NCI-H2196 (cell line): ENCODE results near the gene EXOSC6.
"Not testable (repeated sequence)": the region's sequence is repeated elsewhere in the genome, so short reads cannot be mapped to it uniquely, and the experiment has no call there.

ENCODE experiments used
- DNase-seq: peaks from one replicate; lab custom pipeline; 2025; ENCODE audit not compliant: unreplicated experiment; lab: John Stamatoyannopoulos, UW

EXOSC6 gene

DNA sequence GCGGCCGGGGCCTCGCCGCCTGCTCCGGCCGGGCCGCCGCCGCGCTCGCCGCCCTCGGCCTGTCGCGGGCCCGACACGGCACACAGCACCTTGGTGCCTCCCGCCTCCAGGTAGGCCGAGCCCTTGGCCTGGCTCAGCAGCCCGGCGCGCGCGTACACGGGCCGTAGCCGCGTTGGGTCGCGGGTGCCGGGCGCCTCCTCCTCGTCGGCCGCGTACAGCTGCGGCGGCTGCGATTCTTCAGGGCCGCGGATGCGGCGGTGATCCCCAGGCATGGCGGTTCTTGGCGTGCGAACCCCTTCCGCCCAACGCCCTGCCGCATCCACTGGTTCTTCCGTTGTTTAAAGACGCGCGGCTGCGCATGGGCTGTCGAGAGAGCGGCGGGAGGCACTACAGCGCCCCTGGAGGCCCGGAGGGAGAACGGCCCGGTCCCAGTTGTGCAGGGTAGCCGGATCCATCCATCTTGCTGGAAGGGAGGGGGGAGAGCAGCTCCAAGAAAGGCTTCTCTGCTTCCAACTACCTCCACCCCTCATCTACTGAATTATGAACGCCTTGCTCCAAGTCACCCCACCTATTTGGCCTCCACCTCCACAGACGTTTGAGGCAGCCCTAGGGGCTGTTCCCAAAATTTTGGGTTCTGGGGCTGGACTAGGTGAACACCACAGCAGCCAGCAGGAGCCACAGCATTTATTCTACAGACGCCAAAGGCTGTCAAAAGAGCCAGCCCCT lies at the start of gene EXOSC6:
TSS of gene EXOSC6 (minus strand) at position 312 of the 726 bp plus-strand sequence. CDS start at position 272, 40 bp downstream.
- peak; percentile 79 for DNase-seq

DNA sequence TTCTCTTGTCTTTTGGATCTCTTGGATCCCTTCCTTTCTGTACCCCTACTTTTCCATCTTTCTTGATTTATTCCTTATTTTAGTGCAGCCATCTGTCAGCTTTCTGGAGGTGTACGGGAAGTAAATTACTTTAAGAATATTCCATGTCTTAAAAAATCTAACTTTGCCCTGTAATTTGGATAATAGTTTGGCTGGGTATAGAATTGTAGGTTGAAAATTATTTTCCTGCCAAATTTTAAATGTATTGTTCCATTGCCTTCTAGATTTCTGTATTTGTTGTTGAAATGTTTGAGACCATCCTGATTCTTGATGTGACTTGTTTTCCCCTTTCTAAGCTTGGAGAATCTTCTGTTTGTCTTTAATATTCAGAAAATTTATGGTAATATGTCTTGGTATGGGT lies 49.4 kb upstream of the EXOSC6 start:
- no peak for DNase-seq

GRCh38 chr16:70298988-70299938 lies 47.5 kb upstream of the EXOSC6 start, which contains the start of gene DDX19B:
TSS of gene DDX19B (plus strand) at chr16:70299186. CDS start at chr16:70299298, 112 bp downstream.
- peak; percentile 52 for DNase-seq

GRCh38 chr16:70295634-70296033 lies 43.9 kb upstream of the EXOSC6 start:
- no peak for DNase-seq

DNA sequence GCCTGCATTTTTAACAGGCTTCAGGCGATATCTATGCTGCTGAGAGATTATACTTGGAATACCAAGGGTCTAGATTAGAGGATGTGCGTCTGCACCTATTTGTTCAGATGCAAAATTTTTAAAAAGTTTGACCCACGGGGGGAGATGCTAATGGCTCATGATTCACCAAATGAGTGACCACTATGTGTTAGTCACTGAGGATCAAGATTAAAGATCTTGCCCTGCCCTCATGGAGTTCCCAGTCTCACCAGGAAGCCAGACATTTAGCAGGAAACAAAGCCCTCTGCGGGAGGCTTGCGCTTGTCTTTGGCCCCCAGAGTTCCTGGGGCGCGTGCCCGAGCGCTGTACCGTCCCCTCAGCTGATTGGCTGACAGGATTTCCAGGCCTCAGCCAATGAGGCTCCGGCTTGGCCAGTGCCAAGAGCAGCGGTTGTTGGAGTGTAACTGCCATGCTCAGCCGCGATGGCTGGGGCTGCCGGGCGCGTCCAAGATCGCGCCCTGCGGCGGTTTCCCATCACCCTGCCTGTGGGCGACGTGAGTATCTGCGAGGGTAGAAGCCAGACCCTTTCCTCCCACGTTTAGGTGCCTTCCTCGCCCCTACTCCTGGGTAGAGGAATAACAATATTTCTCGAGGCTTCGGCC lies 42.8 kb upstream of the EXOSC6 start:
- no peak for DNase-seq

DNA sequence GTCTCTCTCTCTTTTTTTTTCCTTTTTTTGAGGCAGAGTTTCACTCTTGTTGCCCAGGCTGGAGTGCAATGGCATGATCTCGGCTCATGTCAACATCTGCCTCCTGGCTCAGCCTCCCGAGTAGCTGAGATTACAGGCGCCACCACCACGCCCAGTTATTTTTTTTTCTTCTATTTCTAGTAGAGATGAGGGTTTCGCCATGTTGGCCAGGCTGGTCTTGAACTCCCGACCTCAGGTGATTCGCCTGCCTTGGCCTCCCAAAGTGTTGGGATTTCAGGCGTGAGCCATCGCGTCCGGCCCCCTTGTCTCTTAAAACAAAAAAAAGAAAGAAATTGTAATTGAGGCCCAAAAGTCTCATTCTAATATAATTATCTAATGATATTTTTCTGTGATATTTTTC lies 40.4 kb upstream of the EXOSC6 start:
- DNase-seq, result not testable (repeated sequence)

GRCh38 chr16:70290949-70291519 lies 39.3 kb upstream of the EXOSC6 start:
- DNase-seq, result no peak

DNA sequence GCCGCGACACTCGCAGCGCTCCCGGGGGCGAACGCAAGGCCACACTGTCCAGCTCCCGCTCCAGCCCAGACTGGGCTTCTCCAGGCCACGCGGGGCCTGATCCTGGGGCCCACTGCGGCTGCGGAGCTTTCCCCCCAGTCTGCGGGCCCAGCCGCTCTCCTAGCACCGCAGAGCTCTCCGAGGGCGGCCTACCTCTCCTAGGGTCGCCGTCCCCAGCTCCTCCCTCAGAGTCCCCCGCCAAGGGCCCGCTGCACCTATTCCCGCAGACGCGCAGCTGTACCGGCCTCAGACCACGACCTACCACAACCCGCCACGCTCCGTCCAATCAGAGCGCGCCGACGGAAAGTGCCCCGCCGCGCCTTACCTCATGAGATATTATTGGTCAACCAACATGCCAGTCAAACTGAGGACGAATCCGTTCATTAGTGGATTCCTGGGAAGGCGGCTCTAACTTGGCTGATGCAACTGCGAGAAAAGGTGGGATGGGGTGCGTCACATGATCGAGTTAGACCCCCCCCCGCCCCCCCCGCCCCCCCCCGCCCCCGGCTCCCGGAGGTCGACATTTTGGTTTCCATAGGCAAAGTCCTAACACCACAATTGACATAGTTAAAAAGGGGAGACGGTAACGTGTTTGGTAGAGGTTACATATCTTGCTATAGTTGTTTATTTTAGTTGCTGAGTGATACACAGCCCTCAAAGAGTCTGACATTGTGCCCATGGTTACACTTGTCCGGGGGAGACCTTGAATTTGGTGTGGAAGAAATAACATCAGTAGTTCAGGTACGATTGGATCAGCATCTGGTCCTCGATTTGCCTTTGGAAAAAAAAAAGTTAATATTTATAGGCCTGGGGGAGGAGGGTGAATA lies 37.7 kb upstream of the EXOSC6 start, which contains the start of gene AARS1:
TSS of gene AARS1 (minus strand) at position 278 of the 866 bp plus-strand sequence. CDS start 6,743 bp downstream, outside the sequence.
- peak; percentile 95 for DNase-seq

DNA sequence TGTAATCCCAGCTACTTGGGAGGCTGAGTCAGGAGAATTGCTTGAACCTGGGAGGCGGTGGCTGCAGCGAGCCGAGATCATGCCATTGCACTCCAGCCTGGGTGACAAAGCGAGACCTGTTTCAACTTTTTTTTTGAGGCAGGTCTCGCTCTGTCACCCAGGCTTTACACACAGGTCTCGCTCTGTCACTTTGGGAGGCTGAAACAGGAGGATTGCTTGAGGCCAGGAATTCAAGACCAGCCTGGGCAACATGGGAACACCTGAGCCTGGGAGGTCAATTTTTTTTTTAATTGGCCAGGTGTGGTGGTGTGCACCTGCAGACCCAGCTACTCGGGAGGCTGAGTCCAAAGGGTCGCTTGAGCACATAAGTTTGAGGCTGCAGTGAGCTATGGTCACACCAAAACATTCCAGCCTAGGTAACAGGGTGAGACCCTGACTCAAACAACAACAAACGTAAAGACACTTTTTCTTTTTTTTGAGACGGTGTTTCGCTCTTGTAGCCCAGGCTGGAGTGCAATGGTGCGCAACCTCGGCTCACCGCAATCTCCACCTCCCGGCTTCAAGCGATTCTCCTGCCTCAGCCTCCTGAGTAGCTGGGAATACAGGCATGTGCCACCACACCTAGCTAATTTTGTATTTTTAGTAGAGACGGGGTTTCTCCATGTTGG lies 35.7 kb upstream of the EXOSC6 start:
- DNase-seq, result not testable (repeated sequence)

DNA sequence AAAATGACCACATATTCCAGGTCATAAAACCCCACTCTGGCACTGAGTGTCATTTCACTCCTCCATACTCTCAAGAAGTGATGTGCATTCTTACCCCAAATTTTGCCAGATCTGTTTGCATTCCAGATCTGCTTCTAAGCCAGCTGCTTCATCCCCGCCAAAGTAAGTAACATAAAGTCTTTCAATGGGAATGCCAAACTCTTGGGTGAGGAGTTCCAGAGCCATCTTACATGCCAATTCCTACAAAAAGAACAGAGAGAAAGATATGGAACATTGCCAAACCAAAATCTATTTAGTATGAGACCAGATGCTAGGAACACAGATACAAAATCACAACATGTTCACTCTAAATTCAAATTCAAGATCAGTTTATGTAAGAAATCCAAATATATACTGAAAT lies 24.7 kb upstream of the EXOSC6 start:
- DNase-seq, result no peak

GRCh38 chr16:70271696-70272095 lies 20.0 kb upstream of the EXOSC6 start:
- no peak for DNase-seq

- DNase-seq, result no peak
These were observed 18.4 kb upstream of the EXOSC6 start for GRCh38 chr16:70270176-70270575.

GRCh38 chr16:70269471-70269870 lies 17.7 kb upstream of the EXOSC6 start:
- no peak for DNase-seq

GRCh38 chr16:70267922-70268321 lies 16.2 kb upstream of the EXOSC6 start:
- not testable (repeated sequence) for DNase-seq

GRCh38 chr16:70267516-70267915 lies 15.8 kb upstream of the EXOSC6 start:
- DNase-seq, result peak; percentile 8

GRCh38 chr16:70259903-70260302 lies 8.2 kb upstream of the EXOSC6 start:
- peak; percentile 2 for DNase-seq

- no peak for DNase-seq
These were observed 7.2 kb upstream of the EXOSC6 start for GRCh38 chr16:70258946-70259345.

DNA sequence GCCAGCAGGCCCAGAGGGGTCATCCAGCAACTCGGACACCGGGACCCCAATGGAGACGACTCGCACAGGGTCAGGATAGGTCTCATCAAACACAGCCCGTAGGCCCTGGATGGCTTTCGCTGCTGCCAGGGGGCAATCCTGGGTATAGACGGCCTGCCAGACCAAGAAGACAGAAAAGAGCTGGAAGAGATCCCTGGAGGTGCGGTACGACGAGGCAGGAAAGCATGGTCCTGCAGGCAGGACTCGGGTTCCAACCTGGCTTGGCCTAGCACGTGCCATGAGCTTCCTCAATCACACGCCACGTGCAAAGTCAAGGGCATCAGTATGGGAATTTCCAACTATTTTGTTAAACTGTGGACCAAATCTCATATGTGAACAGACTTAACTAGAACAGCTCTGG lies 6.3 kb upstream of the EXOSC6 start:
- DNase-seq, result no peak

- DNase-seq, result no peak
These were observed 5.7 kb upstream of the EXOSC6 start for GRCh38 chr16:70257391-70257790.
